ENCODE results near the gene PSD.

PSD gene

DNA sequence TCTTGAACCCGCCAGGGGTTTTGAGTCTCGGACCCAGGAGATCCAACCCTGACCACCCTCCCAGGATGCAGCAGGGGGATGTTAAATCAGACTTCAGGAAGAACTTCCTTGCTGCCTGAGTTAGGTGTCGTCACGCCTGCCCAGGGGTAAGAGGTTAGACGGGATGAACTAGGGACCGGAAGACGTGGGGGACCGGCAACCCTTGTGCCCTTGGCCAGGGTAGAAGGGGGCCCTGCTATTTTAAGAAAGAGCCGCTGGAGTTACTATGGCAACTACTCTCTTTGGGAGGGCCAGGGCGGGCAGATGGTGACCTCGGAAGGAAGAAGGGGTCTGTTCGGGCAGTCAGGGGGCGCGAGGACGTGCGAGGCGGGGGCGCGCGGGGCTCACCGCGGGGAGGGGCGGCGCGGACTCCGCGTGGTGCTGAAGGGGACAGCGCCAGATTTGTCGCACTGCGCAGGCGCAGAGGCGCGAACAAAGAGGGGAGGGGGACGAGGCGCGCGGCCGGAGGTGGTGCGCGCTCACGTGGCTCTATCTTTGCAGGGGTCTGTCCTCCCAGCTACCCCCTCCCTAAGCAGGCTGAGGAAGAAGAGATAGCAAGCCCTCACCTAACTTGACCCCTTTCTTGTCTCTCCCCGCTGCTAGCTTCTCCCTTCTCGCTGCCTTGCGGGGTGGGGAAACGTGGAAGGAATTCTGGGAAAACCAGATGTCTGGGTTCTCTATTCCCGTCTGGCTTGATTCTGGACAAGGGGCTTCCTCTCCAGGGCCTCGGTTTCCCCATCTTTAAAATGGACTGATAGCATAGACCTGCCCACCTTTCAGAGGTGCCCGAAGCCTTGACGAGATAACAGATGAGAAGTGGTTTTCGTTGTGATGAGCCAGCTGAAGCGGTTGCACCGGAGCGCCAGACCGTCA, 940 bp upstream of the PSD start:
- peak; percentile 82 for DNase-seq

DNA sequence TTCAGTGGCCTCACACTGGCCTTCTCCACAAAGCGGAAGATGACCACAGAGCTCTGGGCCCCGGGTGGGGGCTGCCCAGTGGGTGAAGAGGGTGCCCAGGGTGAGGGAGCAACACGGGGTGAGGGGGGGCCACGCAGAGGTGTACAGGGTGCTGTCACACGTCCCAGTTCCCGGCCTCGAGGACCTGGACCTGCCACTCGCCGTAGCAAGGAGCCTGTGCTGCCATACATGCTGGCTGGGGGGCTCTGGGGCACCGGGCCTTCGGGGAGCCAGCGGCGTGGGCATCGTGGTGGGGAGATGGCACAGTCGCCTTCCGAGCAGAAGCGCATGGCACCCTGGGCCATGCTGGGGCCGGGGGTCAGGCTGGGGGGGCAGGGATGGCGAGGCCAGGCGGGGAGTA, 1.9 kb downstream of the PSD start:
- no peak for DNase-seq

DNA sequence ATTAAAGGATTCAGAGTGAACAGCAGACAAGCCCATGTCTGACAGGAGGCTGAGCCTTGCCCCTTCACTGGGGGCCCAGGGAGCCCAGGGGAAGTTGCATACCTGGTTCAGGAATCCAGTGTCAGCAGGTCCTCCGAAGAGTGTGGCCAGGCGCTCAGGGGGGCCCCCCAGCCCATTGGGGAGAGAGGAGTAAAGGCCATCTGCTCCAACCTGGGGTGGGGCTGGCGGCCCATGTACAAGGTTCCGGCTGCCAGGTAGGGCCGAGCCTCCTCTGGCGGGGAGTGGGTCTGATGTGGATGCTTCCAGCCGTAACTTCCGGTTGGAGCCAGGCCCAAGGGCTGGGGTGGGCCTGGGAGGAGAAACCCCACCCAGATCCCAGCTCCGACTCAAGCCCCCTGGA, 2.3 kb downstream of the PSD start:
- DNase-seq = no peak

DNA sequence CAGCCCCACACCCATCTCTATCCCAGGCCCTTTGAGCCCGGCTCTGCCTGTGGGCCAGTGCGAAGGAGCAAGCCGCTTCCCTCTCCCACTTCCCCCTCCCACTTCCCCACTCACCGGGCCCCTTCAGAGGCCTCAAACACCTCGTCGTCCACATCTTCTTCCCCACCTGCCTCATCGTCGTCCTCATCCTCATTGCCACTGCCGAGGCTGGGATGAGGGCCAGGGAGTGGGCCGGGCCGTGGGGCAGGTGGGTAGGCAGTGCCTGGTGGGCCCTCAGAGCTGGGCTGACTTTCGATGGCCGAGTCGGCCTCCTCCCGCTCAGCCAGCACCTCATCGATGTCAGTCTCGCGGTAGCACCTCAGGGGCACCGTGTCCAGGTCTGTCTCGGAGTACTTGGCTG, 3.8 kb downstream of the PSD start:
- DNase-seq = no peak

DNA sequence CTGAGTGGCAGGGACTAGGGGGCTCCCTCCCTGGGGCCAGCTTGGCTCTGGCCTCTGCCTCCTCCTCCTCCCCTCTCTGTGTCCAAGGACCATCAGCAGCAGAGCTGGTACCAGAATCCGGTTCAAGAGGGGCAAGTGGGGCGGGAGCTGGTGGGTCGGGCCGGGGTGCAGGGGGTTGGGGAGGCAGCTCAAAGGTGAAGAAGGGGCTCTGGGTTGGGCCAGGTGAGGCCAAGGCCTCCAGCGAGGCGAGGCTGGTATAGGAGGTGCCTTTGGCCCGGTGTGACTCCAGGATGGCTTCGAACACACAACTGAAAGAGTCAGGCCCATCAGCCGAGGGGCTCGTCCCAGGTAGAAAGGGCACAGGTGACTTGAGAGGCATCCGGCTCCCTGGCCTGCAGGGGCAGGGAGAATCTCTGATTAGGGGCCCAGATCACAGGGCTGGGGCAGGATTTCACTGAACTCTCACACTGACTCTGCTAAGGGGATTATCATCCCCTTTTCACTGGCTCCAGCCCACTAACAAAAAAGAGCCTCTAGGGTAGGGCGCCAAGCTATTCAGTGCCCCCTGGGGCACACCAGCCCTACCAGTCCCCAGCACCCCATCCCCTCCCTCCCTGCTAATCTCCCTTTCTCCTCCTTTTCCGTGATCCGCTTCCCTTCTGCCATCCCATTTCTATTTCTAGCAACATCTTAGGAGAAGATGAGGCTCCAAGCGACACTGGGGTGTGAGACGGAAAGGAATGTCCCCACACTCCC, 4.6 kb downstream of the PSD start:
- DNase-seq = no peak

DNA sequence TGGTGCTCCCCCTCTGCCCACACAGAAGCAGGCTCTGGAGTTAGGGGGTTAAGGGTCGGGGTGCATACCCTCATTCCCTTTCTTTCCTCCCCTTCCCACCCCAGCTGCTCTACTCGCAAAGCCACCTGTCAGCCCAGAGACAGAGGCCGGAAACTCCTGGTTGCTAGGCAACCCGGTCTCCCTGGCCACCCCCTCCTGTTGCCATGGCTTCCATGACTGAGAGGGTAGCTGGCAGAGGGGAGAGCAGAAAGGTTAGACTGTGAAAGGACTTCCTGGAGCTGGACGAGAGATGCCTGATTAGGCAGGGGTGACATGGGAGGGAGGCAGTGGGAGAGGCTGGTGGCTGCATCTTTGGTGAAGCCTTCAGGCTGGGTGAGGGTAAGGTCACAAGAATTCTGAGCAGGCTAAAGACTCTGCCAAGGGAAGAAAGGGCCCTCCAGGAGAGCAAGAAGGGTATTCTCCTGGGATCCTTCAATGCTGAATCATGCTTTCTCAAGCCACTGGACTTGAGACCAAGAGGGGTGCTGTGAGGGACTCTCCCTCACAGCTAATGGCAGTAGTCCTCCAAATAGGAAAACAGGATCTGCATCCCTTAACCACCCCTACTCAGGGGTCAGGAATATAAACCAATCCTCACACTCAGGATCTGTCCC, 5.4 kb downstream of the PSD start:
- DNase-seq = no peak

DNA sequence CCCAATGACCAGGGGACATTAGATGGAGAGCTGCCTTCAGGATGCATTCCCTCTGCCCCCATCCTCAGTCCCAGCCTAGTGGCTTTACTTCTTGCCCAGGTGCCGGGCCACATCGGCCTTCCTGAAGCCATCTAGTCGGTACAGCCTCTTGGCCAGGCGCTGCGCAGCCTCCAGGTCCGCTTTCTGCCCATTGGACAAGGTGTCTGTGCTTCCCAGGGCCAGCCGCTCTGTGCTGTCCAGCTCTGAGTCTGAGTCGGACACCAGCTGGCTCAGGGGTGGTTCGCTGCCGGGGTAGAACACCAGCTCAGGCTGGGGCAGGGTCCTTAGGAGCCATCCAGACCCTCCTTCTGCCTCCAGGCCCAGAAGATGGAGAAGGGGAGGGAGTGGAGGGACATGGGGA, 6.3 kb downstream of the PSD start:
- no peak for DNase-seq

DNA sequence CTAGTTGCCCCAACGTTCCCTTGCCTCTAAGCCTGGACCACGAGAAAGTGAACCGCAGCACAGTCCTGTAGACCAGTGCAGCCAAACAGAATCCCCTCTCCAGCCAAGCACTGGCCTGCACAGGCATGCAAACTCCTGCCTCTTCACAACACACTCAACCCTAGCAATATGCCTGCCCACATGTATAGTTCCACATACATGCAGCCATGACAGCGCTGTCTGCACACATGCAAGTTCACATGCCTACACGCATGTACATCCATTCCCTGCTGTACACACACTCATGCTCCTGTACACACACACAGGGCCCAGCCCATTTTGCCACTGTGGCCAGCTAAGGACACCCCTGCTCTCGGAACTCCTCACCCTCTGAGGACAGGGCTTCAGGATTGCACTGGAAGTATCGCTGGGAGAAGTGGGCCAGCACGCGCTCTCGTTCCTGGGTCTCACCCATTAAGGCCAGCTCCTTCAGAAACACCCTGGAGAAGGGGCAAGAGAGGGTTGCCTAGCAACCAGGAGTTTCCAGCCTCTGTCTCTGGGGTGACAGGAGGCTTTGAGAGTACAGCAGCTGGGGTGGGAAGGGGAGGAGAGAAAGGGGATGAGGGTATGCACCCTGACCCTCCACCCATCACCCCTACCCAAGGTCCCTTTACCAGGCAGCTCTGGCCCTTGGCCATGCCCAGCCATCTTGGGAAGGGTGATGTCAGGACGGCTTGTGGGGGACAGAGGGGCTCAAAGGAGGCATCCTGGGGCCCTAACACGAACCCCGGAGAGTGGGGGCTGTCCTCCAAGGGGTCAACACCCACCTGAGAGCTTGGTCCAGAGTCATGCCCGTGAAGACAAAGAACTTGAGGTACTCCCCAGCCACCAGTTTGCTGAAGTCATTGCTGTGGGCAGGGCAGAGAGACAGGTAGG, 7.0 kb downstream of the PSD start:
- no peak for DNase-seq

DNA sequence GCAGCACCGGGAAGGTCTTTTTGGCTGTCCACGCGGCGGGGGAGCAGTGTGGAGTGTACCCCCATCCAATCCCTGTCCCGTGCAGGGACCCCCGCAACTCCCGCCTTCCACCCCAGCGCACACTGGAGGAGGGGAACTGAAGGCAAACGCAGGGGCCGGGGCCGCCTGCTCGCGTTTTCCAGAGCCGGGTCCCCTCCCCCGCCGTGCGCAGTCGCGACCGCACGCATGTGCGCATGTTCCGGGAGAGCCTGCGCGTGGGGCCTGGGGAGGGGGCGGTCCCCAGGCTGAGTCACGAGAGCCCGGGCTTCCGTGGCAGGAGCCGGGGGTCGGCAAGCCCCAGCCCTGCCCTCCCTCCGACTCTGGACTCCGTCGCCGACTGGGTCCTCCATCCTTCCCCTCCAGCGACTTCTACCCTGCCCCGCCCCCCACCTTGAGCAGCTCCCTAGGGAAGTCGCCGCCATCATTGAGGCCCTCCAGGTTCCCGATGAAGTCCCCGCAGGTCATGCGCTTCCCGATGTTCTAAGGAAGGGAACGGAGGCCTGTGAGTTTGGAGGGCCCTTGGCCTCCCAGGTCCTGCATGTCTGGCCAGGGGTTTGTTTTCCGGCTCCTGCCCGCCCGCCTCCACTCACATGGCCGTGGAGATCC, 8.0 kb downstream of the PSD start:
- DNase-seq = no peak

DNA sequence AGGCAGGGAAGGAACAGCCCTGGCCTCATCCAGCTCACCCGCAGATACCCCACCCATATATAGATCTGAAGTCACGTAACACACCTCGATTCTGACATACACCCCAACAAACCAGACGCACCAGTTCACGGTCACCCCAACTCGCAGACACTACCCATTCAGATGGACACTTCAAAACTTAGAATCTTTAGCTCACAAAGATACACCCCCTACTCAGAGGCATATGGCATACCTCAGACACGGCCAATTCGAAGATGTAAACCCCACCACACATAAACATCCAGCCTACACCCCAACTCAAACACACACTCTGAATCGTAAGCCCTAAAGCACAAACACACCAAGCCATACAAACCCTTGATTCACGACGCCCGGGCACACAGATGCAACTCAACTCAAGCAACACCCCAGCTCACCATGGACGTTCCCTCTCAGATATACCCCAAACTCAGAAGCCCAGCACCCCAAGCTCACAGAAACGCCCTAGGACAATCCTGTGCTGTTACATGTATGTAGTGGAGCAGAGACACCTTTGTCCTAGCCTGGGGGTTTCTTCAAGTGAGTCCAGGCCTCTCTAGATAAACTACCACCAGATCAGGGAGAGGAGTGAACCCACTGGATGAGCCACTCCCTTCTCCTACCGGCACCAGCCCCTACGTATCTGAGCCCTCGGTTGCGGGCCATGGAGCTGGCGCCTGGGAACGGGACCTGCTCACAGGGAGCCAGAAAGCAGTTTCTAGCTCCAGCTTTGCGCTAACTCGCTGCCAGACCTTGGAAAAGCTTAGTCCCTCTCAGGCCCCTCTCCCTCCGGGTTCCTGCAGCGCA, 8.8 kb downstream of the PSD start:
- DNase-seq = peak; percentile 32

DNA sequence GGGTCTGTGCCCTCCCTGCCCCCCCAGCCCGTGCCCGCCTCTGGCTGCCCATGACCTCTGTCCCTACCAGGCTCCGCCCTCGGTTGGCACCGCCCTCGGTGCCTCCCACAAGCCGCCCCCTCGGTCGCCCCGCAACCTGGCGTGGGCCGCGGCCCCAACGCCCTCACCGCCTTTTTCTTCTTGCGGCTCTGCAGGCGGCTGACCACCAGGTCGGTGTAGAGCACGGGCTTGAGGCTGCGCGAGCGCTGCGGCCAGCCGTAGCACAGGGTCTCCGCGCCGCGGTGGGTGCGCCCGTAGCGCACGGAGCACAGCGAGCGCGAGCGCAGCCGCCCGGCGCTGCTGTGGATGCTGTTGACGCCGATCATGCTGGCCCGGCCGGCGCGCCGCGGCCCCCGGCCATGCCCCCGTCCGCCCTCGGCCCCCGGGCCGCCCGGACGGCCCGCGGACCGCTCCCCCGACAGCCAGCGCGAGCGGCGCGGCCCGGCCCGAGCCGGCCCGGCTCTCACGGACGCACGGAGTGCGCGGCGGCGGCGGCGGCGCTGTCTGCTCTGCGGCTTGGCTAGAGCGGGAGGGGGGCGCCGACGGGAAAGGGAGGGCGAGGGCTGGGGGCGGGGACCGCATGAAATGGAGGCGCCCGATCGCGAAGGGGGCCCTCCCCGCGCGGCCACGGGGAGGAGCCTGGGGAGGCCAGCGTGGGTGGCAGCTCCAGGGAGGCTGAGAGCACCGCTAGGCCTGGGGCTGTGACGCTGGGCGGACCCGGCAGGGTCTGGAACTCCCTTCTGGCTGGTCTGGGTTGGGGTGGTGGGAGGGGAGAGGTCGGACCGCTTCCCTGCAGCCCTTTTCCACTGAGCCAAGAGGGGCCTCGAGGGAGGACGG, 9.6 kb downstream of the PSD start:
- DNase-seq = peak; percentile 61

DNA sequence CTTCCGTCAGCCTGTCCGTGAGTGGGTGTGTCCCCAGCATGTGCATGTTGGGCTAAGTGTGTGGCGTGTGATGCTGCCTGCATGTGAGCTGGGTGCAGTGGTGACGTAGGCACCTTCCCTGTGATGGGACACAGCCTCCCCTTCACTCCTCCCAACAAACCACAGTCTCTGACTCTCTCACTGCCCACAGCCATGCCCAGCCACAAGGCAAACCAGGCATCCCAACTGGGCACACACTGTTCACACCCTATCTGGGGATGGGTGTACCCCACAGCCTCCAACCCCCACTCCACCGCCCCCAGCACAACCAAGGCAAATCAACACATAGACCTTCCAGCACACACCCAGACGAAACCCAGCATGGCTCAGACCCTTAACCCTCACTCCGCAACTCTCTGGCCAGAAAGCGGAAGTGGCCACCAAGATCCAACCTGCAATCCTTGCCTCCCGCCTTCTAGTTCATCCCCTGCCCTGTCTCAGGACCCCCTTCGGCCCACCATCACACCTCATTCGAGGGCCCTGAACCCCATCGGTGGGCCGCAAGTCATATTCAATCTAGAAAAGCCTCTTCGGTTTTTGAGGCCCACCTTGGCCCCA, 10.4 kb downstream of the PSD start:
- no peak for DNase-seq

DNA sequence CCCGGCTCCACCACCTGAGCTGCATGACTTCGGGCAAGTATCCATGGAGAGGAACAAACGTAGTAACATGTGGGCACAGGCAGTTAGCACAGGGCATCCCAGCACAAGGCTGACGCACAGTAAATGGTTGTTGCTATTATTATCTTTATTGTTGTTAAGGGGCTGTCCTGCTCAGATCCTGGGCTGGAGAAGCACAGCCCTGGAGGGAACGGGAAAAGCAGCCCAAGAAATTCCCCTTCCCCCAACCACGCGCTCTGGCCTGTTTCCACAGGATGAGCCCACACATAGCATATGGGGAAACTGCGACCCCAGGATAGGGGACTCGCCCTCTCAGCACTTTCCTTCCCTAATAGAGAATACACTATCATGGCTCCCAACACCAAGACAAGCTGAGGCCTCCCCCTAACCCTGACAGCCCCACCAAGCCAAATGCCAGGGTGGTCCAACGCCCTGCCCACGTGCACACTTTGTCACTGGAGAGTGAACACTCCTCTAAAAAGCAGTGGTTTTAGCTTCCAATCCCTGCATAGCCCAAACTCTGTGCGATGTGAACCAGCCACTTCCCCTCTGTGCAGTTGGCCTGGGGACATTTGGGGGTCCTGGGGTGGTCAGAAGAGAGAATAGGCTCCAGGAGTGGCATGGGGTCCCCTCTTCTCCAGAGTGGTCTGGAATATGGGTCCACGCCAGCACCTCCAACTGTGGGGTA, 11.0 kb downstream of the PSD start:
- DNase-seq = no peak

DNA sequence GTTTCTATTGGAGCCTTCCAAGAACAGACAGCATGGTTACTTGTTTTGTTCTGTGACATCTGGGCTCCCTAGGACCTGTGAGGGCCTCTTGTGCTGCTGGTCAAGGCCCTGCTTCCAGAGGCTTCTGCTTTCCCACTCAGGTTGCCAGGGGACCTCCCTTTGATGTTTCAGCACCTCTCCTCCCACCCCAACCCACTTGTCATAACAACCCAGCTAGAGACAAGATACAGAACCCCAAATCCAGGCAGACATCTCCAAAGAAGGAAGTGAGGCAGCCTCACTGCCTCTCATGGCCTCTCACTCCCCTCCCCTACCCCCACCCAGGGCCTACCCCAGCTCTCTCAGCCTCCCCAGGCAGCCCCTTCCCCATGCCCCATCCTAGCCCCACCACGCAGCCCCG, 11.8 kb downstream of the PSD start:
- no peak for DNase-seq

DNA sequence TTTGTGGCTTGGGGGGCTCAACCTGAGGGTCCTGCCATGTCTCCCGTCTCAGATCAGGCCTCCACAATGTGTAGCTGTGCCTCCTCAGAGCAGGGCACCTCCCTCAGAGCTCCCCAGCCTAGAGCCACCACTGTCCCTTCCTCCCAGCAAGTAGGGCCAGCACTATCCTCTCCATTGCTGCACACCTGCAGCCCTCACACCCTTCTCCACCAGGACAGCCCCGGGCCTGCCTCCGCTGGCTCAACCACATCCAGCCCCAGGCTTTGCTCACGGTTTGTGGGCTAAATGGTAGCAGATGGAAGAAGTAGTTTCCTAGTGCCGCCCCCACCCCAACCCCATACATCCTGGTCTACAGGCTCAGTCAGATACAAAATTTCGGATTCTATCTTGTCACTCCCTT, 13.0 kb downstream of the PSD start:
- peak; percentile 33 for DNase-seq

DNA sequence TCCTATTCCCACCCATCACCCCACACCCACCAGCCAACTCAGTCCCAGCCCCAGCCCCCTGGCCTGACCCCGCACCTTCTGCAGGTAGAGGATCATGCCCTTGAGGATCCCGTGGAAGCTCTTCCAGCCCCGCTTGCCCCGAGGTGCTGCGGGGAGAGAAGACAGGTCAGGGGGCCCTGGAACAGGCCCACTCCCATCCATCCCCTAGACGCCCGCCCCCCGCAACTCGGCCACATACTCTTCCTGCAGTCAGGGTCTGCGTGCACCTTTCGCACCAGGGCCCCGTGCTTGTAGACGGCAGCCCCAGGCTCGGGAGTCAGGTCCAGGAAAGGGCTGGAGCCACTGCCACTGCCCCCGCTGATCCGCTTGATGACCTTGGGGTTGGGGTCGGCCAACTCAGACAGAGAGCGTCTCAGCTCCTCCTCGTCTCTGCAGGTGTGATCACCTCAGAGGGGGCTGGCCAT, 13.4 kb downstream of the PSD start:
- DNase-seq = no peak

DNA sequence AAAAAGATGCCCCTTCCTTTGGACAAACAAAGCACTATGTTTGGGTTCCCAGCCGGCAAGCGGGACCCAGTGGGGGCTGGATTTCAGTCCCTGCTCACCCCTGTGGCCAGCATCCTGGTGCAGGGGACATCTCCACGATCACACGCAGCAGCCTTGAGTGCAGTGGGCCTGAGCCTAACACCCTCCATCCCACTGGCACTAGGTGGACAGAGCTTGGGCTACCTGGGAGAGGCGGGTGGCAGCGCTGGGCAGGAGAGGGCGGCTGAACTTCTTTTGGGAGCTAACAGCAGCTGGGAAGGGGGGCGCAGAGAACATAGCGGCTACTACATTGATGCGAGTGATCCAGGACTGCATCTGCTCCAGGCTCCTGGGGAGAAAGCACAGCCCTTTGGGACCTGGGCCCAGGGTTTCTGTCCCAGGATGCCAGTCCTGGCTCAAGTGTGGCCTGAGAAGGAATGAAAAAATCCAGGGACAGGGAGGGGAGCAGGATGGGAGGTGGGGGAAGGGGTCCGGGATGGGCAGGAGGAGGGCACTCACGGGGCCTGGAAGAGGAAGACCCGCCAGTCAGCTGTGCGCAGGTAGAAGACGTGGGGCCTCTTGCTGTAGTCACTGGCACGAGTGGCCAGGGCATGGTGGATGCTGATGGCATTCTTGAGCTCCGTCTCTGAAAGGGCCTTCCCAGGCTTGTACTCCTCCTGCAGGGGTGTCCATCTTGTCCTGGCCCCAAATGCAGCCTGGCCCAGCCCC, 14.1 kb downstream of the PSD start:
- no peak for DNase-seq

DNA sequence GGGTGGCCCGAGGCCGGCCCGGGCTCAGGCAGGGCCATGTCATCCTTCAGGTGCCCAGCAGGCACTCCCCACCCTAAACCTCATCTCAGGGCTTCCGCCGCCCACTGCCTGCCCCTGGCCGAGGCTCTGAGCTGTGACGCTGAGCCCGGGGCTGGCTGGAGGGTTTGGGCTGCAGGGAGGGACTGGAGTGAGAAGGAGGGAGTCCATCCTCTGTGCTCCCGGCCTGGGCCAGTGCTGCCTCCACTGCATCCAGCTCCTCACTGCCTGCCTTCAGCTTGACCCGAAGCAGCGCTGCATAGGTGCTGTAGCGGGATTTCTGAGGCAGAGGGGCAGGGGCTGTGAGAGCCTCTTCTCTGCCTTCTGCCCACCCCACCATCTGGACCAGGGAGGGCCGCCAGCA, 15.5 kb downstream of the PSD start:
- no peak for DNase-seq
